Adrenal gland (tissue), 5 donors: Measurements from ENCODE around the gene NUTF2.

Experiments
- POLR2A ChIP-seq, 2 donors: fragments of 450-650 bp; IDR thresholded peaks; one replicate each; pipeline ENCODE4 v1.6.1; 2017; ENCODE audit warnings: antibody characterized with exemption in 2 of 2, mild to moderate bottlenecking in 2 of 2, moderate library complexity in 1 of 2
- TF ChIP-seq, protein P1 (sequence below), 6 experiments: fragments of 450-650 bp in 4 of 6; fragments of 200-600 bp in 2 of 6; sonication (generic) in 1 of 6; IDR thresholded peaks; 1 replicate in 5 of 6; 2 replicates in 1 of 6; pipeline versions ENCODE4 v1.5.1 to v1.8.0; 2016 to 2021; ENCODE audit warnings: antibody characterized with exemption in 6 of 6, mild to moderate bottlenecking in 2 of 6, moderate library complexity in 1 of 6
- donor health status: DM: no; HTN: no; CAD: no.

DNA sequence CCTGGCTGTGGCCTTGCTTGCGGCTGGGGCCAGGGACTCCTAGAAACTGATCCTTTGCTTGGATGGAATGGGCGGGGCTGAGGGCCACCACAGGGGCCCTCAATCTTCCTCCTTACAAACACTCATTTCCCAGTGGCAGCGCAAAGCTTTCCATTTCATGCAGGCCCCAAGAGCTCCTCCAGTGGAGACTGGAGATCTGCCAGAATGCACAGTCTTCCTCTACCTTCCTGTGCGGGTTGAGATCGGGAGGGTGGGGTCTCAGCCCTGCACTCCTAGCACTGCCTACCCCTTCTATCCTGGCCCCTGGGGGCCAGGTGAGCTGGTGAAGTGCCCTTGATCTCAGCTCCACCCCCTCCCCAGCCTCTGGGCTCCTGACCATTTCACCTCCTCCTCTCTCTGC lies 39.7 kb downstream of the NUTF2 start:
- TF ChIP-seq, protein P1, sequence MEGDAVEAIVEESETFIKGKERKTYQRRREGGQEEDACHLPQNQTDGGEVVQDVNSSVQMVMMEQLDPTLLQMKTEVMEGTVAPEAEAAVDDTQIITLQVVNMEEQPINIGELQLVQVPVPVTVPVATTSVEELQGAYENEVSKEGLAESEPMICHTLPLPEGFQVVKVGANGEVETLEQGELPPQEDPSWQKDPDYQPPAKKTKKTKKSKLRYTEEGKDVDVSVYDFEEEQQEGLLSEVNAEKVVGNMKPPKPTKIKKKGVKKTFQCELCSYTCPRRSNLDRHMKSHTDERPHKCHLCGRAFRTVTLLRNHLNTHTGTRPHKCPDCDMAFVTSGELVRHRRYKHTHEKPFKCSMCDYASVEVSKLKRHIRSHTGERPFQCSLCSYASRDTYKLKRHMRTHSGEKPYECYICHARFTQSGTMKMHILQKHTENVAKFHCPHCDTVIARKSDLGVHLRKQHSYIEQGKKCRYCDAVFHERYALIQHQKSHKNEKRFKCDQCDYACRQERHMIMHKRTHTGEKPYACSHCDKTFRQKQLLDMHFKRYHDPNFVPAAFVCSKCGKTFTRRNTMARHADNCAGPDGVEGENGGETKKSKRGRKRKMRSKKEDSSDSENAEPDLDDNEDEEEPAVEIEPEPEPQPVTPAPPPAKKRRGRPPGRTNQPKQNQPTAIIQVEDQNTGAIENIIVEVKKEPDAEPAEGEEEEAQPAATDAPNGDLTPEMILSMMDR (IDR thresholded peaks at IDR 0.05), result no peak
- no peak for TF ChIP-seq POLR2A (IDR thresholded peaks at IDR 0.05)
